ENCODE measurements around the gene ABRACL.

The ABRACL gene

DNA sequence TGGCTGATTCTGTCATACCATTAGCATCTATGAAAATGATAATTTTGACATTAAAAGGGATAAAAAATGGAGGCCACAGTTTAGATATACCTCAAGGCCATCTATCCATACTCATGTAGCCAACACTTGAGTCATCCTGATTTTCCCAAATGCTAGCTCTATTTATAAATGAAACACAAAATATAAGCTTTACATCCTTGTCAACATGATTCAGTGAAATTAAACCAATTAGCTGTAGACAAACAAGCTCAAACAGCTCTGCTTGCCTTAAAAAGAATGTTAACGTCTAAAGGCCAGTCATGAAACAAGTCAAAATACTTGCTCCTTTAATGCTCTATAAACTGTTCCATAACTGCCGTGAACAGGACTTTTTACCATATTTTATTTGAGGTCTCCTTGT, 40.3 kb downstream of the ABRACL start:
- ATAC-seq, result no peak
- TF ChIP-seq TOX (CRISPR knock-in tag; IDR thresholded peaks at IDR 0.05; ENCODE audit: borderline replicate concordance) (no peak), TCF4 (CRISPR knock-in tag; IDR thresholded peaks at IDR 0.05; ENCODE audit: borderline replicate concordance) (no peak), BACH2 (CRISPR knock-in tag; IDR thresholded peaks at IDR 0.05; ENCODE audit: borderline replicate concordance) (no peak), OSR1 (CRISPR knock-in tag; IDR thresholded peaks at IDR 0.05) (no peak), GLIS3 (CRISPR knock-in tag; IDR thresholded peaks at IDR 0.05) (no peak), ZC3H10 (CRISPR knock-in tag; IDR thresholded peaks at IDR 0.05) (no peak), ZNF565 (CRISPR knock-in tag; conservative IDR thresholded peaks at IDR 0.05; ENCODE audit: low read depth) (no peak), ISL1 (CRISPR knock-in tag; IDR thresholded peaks at IDR 0.05) (no peak), ZFP30 (CRISPR knock-in tag; IDR thresholded peaks at IDR 0.05) (no peak), PPARA (CRISPR knock-in tag; IDR thresholded peaks at IDR 0.05; ENCODE audit: borderline replicate concordance) (no peak), SNAI2 (CRISPR knock-in tag; IDR thresholded peaks at IDR 0.05) (no peak), ZFP3 (CRISPR knock-in tag; IDR thresholded peaks at IDR 0.05) (no peak), ESRRG (CRISPR knock-in tag; IDR thresholded peaks at IDR 0.05) (no peak), RARB (CRISPR knock-in tag; IDR thresholded peaks at IDR 0.05) (no peak), CSDC2 (CRISPR knock-in tag; IDR thresholded peaks at IDR 0.05) (no peak)
- TF ChIP-seq, protein P1, sequence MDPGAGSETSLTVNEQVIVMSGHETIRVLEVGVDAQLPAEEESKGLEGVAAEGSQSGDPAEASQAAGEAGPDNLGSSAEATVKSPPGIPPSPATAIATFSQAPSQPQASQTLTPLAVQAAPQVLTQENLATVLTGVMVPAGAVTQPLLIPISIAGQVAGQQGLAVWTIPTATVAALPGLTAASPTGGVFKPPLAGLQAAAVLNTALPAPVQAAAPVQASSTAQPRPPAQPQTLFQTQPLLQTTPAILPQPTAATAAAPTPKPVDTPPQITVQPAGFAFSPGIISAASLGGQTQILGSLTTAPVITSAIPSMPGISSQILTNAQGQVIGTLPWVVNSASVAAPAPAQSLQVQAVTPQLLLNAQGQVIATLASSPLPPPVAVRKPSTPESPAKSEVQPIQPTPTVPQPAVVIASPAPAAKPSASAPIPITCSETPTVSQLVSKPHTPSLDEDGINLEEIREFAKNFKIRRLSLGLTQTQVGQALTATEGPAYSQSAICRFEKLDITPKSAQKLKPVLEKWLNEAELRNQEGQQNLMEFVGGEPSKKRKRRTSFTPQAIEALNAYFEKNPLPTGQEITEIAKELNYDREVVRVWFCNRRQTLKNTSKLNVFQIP (CRISPR knock-in tag; IDR thresholded peaks at IDR 0.05; ENCODE audit: borderline replicate concordance, low read depth), result no peak
- TF ChIP-seq, protein P2, sequence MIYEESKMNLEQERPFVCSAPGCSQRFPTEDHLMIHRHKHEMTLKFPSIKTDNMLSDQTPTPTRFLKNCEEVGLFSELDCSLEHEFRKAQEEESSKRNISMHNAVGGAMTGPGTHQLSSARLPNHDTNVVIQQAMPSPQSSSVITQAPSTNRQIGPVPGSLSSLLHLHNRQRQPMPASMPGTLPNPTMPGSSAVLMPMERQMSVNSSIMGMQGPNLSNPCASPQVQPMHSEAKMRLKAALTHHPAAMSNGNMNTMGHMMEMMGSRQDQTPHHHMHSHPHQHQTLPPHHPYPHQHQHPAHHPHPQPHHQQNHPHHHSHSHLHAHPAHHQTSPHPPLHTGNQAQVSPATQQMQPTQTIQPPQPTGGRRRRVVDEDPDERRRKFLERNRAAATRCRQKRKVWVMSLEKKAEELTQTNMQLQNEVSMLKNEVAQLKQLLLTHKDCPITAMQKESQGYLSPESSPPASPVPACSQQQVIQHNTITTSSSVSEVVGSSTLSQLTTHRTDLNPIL (CRISPR knock-in tag; IDR thresholded peaks at IDR 0.05; ENCODE audit: low read depth), result no peak
- TF ChIP-seq, protein P3, sequence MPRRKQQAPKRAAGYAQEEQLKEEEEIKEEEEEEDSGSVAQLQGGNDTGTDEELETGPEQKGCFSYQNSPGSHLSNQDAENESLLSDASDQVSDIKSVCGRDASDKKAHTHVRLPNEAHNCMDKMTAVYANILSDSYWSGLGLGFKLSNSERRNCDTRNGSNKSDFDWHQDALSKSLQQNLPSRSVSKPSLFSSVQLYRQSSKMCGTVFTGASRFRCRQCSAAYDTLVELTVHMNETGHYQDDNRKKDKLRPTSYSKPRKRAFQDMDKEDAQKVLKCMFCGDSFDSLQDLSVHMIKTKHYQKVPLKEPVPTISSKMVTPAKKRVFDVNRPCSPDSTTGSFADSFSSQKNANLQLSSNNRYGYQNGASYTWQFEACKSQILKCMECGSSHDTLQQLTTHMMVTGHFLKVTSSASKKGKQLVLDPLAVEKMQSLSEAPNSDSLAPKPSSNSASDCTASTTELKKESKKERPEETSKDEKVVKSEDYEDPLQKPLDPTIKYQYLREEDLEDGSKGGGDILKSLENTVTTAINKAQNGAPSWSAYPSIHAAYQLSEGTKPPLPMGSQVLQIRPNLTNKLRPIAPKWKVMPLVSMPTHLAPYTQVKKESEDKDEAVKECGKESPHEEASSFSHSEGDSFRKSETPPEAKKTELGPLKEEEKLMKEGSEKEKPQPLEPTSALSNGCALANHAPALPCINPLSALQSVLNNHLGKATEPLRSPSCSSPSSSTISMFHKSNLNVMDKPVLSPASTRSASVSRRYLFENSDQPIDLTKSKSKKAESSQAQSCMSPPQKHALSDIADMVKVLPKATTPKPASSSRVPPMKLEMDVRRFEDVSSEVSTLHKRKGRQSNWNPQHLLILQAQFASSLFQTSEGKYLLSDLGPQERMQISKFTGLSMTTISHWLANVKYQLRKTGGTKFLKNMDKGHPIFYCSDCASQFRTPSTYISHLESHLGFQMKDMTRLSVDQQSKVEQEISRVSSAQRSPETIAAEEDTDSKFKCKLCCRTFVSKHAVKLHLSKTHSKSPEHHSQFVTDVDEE (CRISPR knock-in tag; IDR thresholded peaks at IDR 0.05), result no peak
- TF ChIP-seq, protein P4, sequence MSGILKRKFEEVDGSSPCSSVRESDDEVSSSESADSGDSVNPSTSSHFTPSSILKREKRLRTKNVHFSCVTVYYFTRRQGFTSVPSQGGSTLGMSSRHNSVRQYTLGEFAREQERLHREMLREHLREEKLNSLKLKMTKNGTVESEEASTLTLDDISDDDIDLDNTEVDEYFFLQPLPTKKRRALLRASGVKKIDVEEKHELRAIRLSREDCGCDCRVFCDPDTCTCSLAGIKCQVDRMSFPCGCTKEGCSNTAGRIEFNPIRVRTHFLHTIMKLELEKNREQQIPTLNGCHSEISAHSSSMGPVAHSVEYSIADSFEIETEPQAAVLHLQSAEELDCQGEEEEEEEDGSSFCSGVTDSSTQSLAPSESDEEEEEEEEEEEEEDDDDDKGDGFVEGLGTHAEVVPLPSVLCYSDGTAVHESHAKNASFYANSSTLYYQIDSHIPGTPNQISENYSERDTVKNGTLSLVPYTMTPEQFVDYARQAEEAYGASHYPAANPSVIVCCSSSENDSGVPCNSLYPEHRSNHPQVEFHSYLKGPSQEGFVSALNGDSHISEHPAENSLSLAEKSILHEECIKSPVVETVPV (CRISPR knock-in tag; IDR thresholded peaks at IDR 0.05), result no peak
- TF ChIP-seq, protein P5, sequence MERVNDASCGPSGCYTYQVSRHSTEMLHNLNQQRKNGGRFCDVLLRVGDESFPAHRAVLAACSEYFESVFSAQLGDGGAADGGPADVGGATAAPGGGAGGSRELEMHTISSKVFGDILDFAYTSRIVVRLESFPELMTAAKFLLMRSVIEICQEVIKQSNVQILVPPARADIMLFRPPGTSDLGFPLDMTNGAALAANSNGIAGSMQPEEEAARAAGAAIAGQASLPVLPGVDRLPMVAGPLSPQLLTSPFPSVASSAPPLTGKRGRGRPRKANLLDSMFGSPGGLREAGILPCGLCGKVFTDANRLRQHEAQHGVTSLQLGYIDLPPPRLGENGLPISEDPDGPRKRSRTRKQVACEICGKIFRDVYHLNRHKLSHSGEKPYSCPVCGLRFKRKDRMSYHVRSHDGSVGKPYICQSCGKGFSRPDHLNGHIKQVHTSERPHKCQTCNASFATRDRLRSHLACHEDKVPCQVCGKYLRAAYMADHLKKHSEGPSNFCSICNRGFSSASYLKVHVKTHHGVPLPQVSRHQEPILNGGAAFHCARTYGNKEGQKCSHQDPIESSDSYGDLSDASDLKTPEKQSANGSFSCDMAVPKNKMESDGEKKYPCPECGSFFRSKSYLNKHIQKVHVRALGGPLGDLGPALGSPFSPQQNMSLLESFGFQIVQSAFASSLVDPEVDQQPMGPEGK (CRISPR knock-in tag; IDR thresholded peaks at IDR 0.05; ENCODE audit: borderline replicate concordance), result no peak

DNA sequence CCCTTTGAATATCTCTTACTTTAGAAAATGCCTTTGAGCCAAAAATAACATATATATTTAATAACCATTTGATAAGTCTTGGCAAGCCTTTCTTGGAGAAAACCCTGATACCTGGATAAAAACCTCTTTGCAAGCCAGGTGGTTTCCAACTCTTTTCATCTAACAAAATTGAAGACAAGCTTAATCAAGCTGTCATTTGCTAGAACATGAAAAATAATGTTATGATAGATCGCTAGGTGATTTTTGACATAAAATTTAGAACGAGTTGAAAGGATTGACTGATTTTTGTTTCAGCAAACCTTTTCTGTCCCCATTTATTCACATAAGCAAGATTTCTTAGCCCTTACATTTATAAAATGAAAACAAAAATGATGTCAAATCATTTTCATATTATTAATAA, 44.6 kb downstream of the ABRACL start:
- no peak for ATAC-seq
- TF ChIP-seq OSR1 (CRISPR knock-in tag; IDR thresholded peaks at IDR 0.05) (no peak), ZC3H10 (CRISPR knock-in tag; IDR thresholded peaks at IDR 0.05) (no peak), SNAI2 (CRISPR knock-in tag; IDR thresholded peaks at IDR 0.05) (no peak), TCF4 (CRISPR knock-in tag; IDR thresholded peaks at IDR 0.05; ENCODE audit: borderline replicate concordance) (no peak), ISL1 (CRISPR knock-in tag; IDR thresholded peaks at IDR 0.05) (no peak), ARNTL (CRISPR knock-in tag; IDR thresholded peaks at IDR 0.05; ENCODE audit: borderline replicate concordance, low read depth) (no peak)
- TF ChIP-seq, protein P1 (CRISPR knock-in tag; IDR thresholded peaks at IDR 0.05; ENCODE audit: borderline replicate concordance, low read depth), result no peak
- TF ChIP-seq, protein P3 (CRISPR knock-in tag; IDR thresholded peaks at IDR 0.05), result no peak
